Chondrocyte (in vitro differentiated cells): Measurements from ENCODE around the gene HOTAIR. TPM values are rescaled to one million over a fixed set of nuclear protein-coding genes. Genes with fewer than 3 reads are reported as not detected.

Experiments used
- DNase-seq: peaks from one replicate; pipeline ENCODE4 v3.0.0; 2021; ENCODE audit warnings: mixed read lengths, low spot score
- H3K27ac Mint-ChIP-seq: one replicate; pipeline ENCODE4 v1.8.0; 2021; ENCODE audit warnings: mild to moderate bottlenecking, moderate library complexity, mixed read lengths; ENCODE audit not compliant: unreplicated experiment
- H3K27me3 Mint-ChIP-seq: 2 replicates; pipeline ENCODE4 v1.8.0; 2021; ENCODE audit warnings: low read depth, mixed read lengths
- H3K36me3 Mint-ChIP-seq: 2 replicates; pipeline ENCODE4 v1.8.0; 2021; ENCODE audit warnings: low read depth, mixed read lengths
- H3K4me1 Mint-ChIP-seq: 2 replicates; pipeline ENCODE4 v1.8.0; 2021; ENCODE audit warnings: low read depth, mild to moderate bottlenecking, mixed read lengths
- H3K4me3 Mint-ChIP-seq: one replicate; pipeline ENCODE4 v1.8.0; 2021; ENCODE audit warnings: mild to moderate bottlenecking, moderate library complexity, mixed read lengths; ENCODE audit not compliant: unreplicated experiment
- H3K9me3 Mint-ChIP-seq: 2 replicates; pipeline ENCODE4 v1.8.0; 2021; ENCODE audit warnings: low read depth, mixed read lengths
- total RNA-seq: library from RNA; stranded (reverse); gene quantifications from 3 replicates; pipeline ENCODE4 v1.2.1, GENCODE V29; 2021
- TF ChIP-seq, protein P1 (sequence below): fragments of 200-600 bp; sonication (generic); IDR thresholded peaks from 2 replicates; pipeline ENCODE4 v1.5.0; 2021; ENCODE audit warnings: antibody characterized with exemption, mild to moderate bottlenecking, moderate library complexity

HOTAIR gene
- total RNA-seq, 1 donor from 2014 or later: not detected

DNA sequence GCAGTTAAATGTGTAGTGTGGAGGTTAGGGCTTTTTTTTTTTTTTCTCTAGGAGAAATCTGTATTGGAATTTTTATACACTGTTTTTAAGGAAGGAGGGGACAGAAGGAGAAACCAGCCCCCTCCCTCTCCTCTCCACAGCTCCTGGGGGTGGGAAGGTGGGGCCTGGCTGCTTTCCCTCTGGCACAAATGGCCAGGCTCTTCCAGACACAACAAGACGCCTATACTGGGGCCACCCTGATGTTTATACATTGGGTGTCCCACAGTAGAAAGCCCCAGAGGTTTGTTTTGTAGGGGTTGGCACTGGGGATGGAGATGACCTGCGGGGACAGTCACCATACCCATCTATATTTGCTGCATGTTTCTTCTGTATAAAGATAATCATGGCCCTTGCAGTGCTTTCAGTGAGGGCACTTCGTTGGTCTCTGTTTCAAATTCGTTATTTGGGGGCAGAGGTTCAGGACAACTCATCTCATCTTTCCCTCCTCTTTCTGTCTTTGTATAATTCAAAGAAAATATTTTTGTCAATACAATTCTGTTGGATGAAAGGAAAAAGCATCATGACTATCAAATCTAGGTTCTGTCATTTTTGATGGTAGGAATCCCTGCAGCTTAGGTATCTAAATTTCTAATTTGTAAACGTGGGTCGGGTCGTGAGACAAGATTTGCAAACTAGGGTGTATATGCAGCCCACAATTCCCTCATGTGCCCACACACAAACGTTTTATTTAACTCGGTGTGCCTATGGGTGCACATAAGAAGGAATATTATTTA, 2.3 kb upstream of the HOTAIR start:
- Mint-ChIP-seq H3K36me3 (peaks cover 5% of the 10 kb centered on the region), H3K27ac (no peak overlapping the region), H3K4me3 (no peak overlapping the region), H3K4me1 (peaks cover 16% of the 10 kb centered on the region), H3K9me3 (no peaks in the 10 kb centered on the region), H3K27me3 (peaks cover 83% of the 10 kb centered on the region)
- no peak for DNase-seq
- TF ChIP-seq, protein P1, sequence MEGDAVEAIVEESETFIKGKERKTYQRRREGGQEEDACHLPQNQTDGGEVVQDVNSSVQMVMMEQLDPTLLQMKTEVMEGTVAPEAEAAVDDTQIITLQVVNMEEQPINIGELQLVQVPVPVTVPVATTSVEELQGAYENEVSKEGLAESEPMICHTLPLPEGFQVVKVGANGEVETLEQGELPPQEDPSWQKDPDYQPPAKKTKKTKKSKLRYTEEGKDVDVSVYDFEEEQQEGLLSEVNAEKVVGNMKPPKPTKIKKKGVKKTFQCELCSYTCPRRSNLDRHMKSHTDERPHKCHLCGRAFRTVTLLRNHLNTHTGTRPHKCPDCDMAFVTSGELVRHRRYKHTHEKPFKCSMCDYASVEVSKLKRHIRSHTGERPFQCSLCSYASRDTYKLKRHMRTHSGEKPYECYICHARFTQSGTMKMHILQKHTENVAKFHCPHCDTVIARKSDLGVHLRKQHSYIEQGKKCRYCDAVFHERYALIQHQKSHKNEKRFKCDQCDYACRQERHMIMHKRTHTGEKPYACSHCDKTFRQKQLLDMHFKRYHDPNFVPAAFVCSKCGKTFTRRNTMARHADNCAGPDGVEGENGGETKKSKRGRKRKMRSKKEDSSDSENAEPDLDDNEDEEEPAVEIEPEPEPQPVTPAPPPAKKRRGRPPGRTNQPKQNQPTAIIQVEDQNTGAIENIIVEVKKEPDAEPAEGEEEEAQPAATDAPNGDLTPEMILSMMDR: no peak

- Mint-ChIP-seq H3K4me1 (peaks cover 16% of the 10 kb centered on the region), H3K9me3 (no peaks in the 10 kb centered on the region)
These were observed 1.5 kb upstream of the HOTAIR start for GRCh38 chr12:53976172-53976822.

GRCh38 chr12:53975479-53976152, 862 bp upstream of the HOTAIR start:
- no peak for DNase-seq
- Mint-ChIP-seq H3K9me3 (no peaks in the 10 kb centered on the region), H3K36me3 (peaks cover 5% of the 10 kb centered on the region), H3K27ac (no peak overlapping the region), H3K4me3 (peak overlapping the region; percentile 16), H3K27me3 (peaks cover 83% of the 10 kb centered on the region), H3K4me1 (peaks cover 16% of the 10 kb centered on the region)
- TF ChIP-seq, protein P1: no peak

More at GRCh38 chr12:53976172-53976822, 1.5 kb upstream of the HOTAIR start:
- TF ChIP-seq, protein P1: no peak
- peaks cover 5% of the 10 kb centered on the region for H3K36me3 Mint-ChIP-seq
- peaks cover 83% of the 10 kb centered on the region for H3K27me3 Mint-ChIP-seq
- H3K27ac Mint-ChIP-seq: no peak overlapping the region
- H3K4me3 Mint-ChIP-seq: no peak overlapping the region
- DNase-seq: no peak

- Mint-ChIP-seq H3K4me1 (peaks cover 16% of the 10 kb centered on the region), H3K4me3 (no peak overlapping the region), H3K27ac (no peak overlapping the region), H3K9me3 (no peaks in the 10 kb centered on the region), H3K27me3 (peaks cover 83% of the 10 kb centered on the region), H3K36me3 (peaks cover 5% of the 10 kb centered on the region)
- TF ChIP-seq, protein P1: no peak
- DNase-seq: no peak
These were observed 314 bp upstream of the HOTAIR start for GRCh38 chr12:53975064-53975471.
